MM.1S (cell line): Measurements from ENCODE around the gene AMT.

Experiments
- CTCF ChIP-seq: fragments of 300-600 bp; sonication (generic); IDR thresholded peaks from 2 replicates; pipeline ENCODE4 v1.5.1; 2016; ENCODE audit warnings: antibody characterized with exemption, low read length, mixed read lengths
- EZH2 ChIP-seq: fragments of 300-600 bp; sonication (generic); optimal IDR thresholded peaks from 2 replicates; pipeline ENCODE3; 2017; ENCODE audit warnings: low read depth, mild to moderate bottlenecking, antibody characterized with exemption, low read length, mixed read lengths
- EZH2phosphoT487 ChIP-seq: fragments of 300-600 bp; sonication (generic); IDR thresholded peaks from 2 replicates; pipeline ENCODE4 v1.6.1; 2018; ENCODE audit warnings: antibody characterized with exemption, low read length

- TF ChIP-seq CTCF (no peak), EZH2 (no peak), EZH2phosphoT487 (no peak)
Observed at GRCh38 chr3:49401766-49402165, 20.5 kb downstream of the AMT start.
